Measurements from ENCODE around the gene TNFSF4.

The TNFSF4 gene

GRCh38 chr1:173210716-173211231 is 3.6 kb upstream of the TNFSF4 start:
- no peak overlapping the region for H3K4me3 ChIP-seq (replicated peaks in 1 of 2; ENCODE audit: low read depth in 2 of 2, low read length in 2 of 2)
- no peak for TF ChIP-seq CTCF (IDR thresholded peaks at IDR 0.05; ENCODE audit: low read depth, low read length)

GRCh38 chr1:173210283-173210682 is 3.2 kb upstream of the TNFSF4 start:
- TF ChIP-seq CTCF (IDR thresholded peaks at IDR 0.05; ENCODE audit: low read depth, low read length), result no peak
- DNase-seq (ENCODE audit: low read depth in 2 of 2), result no peak
- no peak overlapping the region for H3K4me3 ChIP-seq (replicated peaks in 1 of 2; ENCODE audit: low read depth in 2 of 2, low read length in 2 of 2)

More at GRCh38 chr1:173210716-173211231, 3.6 kb upstream of the TNFSF4 start:
- DNase-seq (ENCODE audit: low read depth in 2 of 2), result no peak

- no peak for DNase-seq (ENCODE audit: low read depth in 2 of 2)
- TF ChIP-seq CTCF (IDR thresholded peaks at IDR 0.05; ENCODE audit: low read depth, low read length), result no peak
- no peak overlapping the region for H3K4me3 ChIP-seq (replicated peaks in 1 of 2; ENCODE audit: low read depth in 2 of 2, low read length in 2 of 2)
Observed at GRCh38 chr1:173208868-173209267, 1.7 kb upstream of the TNFSF4 start.

- TF ChIP-seq CTCF (IDR thresholded peaks at IDR 0.05; ENCODE audit: low read depth, low read length), result no peak
Observed at GRCh38 chr1:173208146-173208545, 1.0 kb upstream of the TNFSF4 start.

GRCh38 chr1:173205146-173206051 is 1.7 kb downstream of the TNFSF4 start:
- no peak for TF ChIP-seq CTCF (IDR thresholded peaks at IDR 0.05; ENCODE audit: low read depth, low read length)
- peak; percentile 80 to 81 for DNase-seq (ENCODE audit: low read depth in 2 of 2)
- peak overlapping the region in 1 of 2 donors; percentile 58 for H3K4me3 ChIP-seq (replicated peaks in 1 of 2; ENCODE audit: low read depth in 2 of 2, low read length in 2 of 2)

More at GRCh38 chr1:173208146-173208545, 1.0 kb upstream of the TNFSF4 start:
- no peak overlapping the region for H3K4me3 ChIP-seq (replicated peaks in 1 of 2; ENCODE audit: low read depth in 2 of 2, low read length in 2 of 2)
- peak in 1 of 2 donors; percentile 56 for DNase-seq (ENCODE audit: low read depth in 2 of 2)

GRCh38 chr1:173204693-173205092 is 2.4 kb downstream of the TNFSF4 start:
- peak in 1 of 2 donors; percentile 27 for DNase-seq (ENCODE audit: low read depth in 2 of 2)
- H3K4me3 ChIP-seq (replicated peaks in 1 of 2; ENCODE audit: low read depth in 2 of 2, low read length in 2 of 2), result peak overlapping the region in 1 of 2 donors; percentile 58
- TF ChIP-seq CTCF (IDR thresholded peaks at IDR 0.05; ENCODE audit: low read depth, low read length), result no peak

Data from cardiac fibroblast (primary cell).